GM21526 (cell line): Measurements from ENCODE around the gene CD38.

ENCODE experiments used
- ATAC-seq: cut with Tn5 transposase; IDR thresholded peaks from one replicate; pipeline ENCODE4 v1.9.1; 2021; ENCODE audit warnings: moderate library complexity; ENCODE audit not compliant: unreplicated experiment, low FRiP score

The CD38 gene

GRCh38 chr4:15893962-15894361, 115.8 kb downstream of the CD38 start:
- ATAC-seq: no peak

- no peak for ATAC-seq
Observed at GRCh38 chr4:15894393-15894792, 116.3 kb downstream of the CD38 start.

- no peak for ATAC-seq
Observed at GRCh38 chr4:15894921-15895916, 117.1 kb downstream of the CD38 start.

GRCh38 chr4:15897577-15897976, 119.4 kb downstream of the CD38 start:
- ATAC-seq: no peak

GRCh38 chr4:15898902-15899301, 120.8 kb downstream of the CD38 start:
- ATAC-seq: no peak

- no peak for ATAC-seq
Observed at GRCh38 chr4:15899511-15899910, 121.4 kb downstream of the CD38 start.

- ATAC-seq: no peak
Observed at GRCh38 chr4:15901007-15901406, 122.9 kb downstream of the CD38 start.

GRCh38 chr4:15901998-15902397, 123.9 kb downstream of the CD38 start:
- no peak for ATAC-seq

GRCh38 chr4:15902746-15903145, 124.6 kb downstream of the CD38 start:
- no peak for ATAC-seq
